Measurements from ENCODE around the gene EBF3.

DNA sequence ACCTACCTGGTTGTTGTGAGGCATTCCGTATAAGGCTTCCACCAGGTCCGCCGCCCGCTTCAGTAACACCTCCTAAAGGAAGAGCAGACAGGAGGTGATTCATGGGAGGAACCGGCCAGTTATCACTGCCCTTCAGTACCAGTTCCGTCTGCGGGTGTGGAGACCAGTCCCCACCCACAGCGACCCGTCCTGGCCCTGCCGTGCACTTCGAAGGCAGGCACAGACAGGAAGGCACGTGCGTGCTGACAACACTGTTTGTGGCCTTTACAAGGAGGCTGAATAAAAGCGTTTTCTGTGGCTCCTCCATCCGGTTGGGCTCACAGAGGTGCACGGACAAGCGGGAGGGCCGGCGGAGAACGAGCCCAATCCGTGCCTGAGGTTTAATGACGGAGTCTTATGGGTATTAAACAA lies 120.9 kb downstream of the EBF3 start:
- TF ChIP-seq, protein P1, sequence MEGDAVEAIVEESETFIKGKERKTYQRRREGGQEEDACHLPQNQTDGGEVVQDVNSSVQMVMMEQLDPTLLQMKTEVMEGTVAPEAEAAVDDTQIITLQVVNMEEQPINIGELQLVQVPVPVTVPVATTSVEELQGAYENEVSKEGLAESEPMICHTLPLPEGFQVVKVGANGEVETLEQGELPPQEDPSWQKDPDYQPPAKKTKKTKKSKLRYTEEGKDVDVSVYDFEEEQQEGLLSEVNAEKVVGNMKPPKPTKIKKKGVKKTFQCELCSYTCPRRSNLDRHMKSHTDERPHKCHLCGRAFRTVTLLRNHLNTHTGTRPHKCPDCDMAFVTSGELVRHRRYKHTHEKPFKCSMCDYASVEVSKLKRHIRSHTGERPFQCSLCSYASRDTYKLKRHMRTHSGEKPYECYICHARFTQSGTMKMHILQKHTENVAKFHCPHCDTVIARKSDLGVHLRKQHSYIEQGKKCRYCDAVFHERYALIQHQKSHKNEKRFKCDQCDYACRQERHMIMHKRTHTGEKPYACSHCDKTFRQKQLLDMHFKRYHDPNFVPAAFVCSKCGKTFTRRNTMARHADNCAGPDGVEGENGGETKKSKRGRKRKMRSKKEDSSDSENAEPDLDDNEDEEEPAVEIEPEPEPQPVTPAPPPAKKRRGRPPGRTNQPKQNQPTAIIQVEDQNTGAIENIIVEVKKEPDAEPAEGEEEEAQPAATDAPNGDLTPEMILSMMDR (IDR thresholded peaks at IDR 0.05 in 2 of 3, conservative IDR thresholded peaks at IDR 0.05 in 1 of 3; ENCODE audit: insufficient read depth in 2 of 3, low read depth in 1 of 3, low read length in 3 of 3) = no peak
- no peak for TF ChIP-seq PTBP1 (IDR thresholded peaks at IDR 0.05; ENCODE audit: low read depth, low read length)
- no peak for TF ChIP-seq NR2C2 (CRISPR knock-in tag; IDR thresholded peaks at IDR 0.05)
- TF ChIP-seq NR2C2 (tag; IDR thresholded peaks at IDR 0.05) = no peak
- no peak for TF ChIP-seq ELF4 (CRISPR knock-in tag; IDR thresholded peaks at IDR 0.05)
- TF ChIP-seq MYC (IDR thresholded peaks at IDR 0.05; ENCODE audit: low read depth, low read length) = no peak
- TF ChIP-seq MYC (CRISPR knock-in tag; IDR thresholded peaks at IDR 0.05; ENCODE audit: borderline replicate concordance, low read depth) = no peak
- TF ChIP-seq MIER1 (IDR thresholded peaks at IDR 0.05; ENCODE audit: low read depth) = no peak
- TF ChIP-seq SPI1 (IDR thresholded peaks at IDR 0.05; ENCODE audit: borderline replicate concordance, low read depth, low read length) = no peak
- TF ChIP-seq EZH2 (IDR thresholded peaks at IDR 0.05; ENCODE audit: borderline replicate concordance, low read depth, low read length) = no peak
- TF ChIP-seq HSF4 (CRISPR knock-in tag; IDR thresholded peaks at IDR 0.05; ENCODE audit: borderline replicate concordance) = no peak
- TF ChIP-seq KLF16 (IDR thresholded peaks at IDR 0.05) = no peak
- no peak for TF ChIP-seq ZNF175 (CRISPR knock-in tag; IDR thresholded peaks at IDR 0.05; ENCODE audit: low read depth)
- TF ChIP-seq ZNF695 (CRISPR knock-in tag; IDR thresholded peaks at IDR 0.05) = no peak
- TF ChIP-seq, protein P2, sequence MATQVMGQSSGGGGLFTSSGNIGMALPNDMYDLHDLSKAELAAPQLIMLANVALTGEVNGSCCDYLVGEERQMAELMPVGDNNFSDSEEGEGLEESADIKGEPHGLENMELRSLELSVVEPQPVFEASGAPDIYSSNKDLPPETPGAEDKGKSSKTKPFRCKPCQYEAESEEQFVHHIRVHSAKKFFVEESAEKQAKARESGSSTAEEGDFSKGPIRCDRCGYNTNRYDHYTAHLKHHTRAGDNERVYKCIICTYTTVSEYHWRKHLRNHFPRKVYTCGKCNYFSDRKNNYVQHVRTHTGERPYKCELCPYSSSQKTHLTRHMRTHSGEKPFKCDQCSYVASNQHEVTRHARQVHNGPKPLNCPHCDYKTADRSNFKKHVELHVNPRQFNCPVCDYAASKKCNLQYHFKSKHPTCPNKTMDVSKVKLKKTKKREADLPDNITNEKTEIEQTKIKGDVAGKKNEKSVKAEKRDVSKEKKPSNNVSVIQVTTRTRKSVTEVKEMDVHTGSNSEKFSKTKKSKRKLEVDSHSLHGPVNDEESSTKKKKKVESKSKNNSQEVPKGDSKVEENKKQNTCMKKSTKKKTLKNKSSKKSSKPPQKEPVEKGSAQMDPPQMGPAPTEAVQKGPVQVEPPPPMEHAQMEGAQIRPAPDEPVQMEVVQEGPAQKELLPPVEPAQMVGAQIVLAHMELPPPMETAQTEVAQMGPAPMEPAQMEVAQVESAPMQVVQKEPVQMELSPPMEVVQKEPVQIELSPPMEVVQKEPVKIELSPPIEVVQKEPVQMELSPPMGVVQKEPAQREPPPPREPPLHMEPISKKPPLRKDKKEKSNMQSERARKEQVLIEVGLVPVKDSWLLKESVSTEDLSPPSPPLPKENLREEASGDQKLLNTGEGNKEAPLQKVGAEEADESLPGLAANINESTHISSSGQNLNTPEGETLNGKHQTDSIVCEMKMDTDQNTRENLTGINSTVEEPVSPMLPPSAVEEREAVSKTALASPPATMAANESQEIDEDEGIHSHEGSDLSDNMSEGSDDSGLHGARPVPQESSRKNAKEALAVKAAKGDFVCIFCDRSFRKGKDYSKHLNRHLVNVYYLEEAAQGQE (IDR thresholded peaks at IDR 0.05; ENCODE audit: borderline replicate concordance) = no peak
- TF ChIP-seq, protein P2 (CRISPR knock-in tag; IDR thresholded peaks at IDR 0.05; ENCODE audit: low read depth) = no peak
